GM19468 (cell line): ENCODE data around the gene SORCS2.

Experiments
- ATAC-seq: cut with Tn5 transposase; IDR thresholded peaks from one replicate; pipeline ENCODE4 v1.9.1; 2021; ENCODE audit warnings: mild to moderate bottlenecking, moderate library complexity, moderate number of reproducible peaks; ENCODE audit not compliant: unreplicated experiment; ENCODE audit errors: extremely low read depth

Gene SORCS2

DNA sequence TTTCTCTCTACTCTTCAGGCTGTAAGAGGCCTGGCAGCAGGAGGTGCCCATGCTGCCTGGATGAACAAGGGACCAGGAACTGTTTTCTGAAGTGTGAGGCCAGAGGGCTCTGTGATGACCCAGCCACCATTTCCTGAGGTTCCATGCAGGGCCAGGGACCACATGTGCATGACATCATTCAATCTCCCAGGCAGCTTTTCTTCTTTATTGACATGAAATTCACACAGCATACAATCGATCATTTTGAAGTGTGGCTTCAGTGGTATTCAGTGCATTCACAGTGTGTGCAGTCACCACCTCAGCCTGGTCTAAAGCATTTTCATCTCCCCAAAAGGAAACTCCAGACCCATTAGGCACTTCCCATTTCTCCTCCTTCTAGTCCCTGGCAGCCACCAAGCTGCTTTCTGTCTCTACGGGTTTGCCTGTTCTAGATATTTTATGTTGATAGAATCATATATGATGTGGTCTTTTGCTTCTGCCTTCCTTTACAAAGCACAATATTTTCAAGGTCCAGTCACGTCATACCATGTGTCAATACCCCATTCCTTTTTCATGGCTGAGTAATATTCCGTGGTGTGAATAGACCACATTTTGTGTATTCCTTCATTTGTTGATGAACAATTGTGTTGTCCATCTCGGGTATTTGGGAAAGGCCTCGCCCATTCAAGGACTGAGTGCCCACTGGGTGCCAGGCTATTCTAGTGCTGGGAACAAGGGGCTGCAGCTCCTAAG is 149.3 kb downstream of the SORCS2 start:
- no peak for ATAC-seq

DNA sequence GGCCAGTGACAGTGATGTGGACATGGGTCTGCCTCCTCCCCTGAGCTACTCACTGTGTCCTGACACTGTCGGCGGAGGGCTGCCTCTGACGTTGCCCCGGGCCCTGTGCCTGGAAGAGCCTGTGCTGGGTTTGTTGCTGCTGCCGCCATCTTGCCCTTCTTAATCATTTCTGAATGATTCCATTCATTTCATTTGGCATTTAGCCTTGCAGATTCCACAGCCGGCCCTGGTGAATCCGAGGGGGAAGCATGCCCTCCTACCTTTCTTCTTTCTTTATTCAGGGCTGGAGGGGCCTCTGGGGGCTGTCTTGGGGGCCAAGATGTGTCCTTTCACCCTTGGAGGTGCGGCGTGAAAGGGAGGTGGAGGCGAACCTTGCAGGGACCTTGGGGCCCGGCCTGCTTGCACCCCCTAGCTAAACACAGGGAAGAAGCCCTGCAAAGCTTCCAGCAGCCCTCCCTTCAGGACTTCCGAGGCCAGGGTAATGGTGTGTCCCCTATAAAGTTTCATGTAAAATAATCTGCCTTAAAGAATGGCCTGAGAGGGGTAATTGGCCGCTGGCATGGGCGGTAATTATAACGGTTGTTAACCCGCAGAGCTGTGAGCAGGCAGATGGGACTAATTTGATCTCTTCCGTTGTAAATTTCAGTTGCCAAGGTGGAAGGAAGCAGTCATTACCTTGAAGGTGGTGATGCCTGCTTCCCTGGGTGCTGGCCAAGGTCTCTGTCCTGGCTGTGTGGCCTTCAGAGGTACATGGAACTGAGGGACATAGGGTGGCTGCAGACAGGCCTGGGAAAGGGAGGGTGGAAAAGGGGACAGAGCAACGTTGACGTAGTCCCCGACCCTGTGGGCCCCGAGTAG is 150.1 kb downstream of the SORCS2 start:
- ATAC-seq = no peak

DNA sequence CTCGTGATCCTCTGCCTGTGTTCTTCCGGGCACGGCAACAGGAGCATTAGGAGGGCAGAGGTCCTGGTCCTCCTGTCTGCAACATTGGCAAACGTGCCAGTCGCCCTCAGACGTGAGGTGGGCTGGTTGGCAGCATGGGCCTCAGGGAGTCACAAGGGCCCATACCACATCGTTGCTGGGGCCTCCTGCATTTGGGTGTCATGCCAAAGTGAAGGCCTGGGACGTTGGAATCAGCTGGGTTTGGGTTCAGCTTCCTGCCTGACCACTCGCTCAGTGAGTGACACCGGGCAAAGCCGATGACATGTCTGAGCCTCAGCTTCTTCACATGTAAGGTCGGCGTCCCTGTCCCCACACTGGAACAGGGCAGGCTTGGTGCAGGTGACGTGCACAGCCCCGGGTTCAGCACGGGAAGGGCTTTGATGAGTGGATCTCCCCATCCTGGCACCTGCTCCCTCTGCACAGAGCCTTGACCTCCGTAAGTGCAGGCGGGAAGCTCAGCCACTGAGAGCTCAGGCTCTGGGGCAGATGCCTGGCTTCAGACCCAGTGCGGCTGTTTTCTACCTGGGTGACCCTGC is 150.8 kb downstream of the SORCS2 start:
- ATAC-seq = no peak

DNA sequence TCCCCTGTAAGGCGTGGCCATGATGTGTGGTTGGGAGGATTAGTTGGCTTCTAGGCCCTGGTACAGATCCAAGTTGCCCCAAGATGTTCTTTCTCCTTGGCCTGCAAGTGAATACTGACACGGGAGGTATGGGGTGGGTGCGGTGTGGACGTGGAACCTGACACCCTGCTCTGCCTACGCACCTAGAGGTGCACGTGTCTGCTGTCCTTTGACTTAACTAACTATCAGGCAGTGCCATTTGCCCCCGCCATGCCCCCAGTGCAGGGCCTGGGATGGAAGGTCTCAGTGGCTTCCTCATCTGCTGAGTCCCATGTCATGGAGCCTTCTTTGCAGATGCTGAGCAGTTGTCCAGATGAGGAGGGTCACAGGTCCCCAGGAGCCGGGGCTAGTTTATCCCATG is 151.6 kb downstream of the SORCS2 start:
- no peak for ATAC-seq

DNA sequence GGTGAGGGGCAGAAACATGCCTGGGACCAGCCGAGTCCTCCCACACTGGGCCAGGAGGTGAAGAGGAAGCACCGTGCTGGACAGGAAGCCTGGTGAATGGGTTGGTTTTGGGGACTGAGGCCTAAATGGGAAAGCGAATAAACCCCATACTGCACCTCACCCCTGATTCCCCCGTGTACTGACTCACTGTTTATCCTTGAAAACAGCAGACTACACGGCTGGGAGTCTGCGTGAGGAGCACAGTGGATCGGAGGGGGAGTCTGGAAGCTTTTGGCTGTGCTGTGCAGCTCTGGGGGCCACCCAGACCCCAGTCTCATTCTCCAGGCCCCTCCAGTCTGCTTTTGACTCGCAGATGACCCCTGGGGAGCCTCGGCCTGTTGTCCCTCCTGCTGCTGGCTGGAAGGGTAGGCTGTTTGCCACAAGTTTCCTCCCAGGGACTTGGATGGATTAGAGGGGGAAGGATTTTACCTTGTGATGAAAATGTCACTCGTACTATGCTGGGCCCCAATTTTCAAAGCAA is 152.4 kb downstream of the SORCS2 start:
- no peak for ATAC-seq

DNA sequence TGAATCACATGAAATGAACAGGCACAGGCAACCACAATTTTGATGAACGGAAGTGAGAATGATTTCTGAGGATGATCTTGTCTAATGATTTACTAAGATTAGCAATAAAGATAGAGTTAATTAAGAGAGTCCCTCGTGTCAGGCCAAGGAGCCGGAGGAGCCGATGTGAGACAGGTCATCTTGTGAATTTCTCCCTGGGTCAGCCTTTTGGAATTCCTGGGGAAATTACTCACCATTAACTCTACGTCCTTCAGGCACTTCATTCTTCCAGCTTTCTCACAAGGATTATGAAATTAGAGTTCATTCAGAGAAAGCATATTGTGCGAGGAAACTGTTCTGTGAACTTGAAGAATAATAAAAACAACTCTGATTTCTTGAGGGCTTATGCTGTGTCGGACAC is 155.6 kb downstream of the SORCS2 start:
- no peak for ATAC-seq

DNA sequence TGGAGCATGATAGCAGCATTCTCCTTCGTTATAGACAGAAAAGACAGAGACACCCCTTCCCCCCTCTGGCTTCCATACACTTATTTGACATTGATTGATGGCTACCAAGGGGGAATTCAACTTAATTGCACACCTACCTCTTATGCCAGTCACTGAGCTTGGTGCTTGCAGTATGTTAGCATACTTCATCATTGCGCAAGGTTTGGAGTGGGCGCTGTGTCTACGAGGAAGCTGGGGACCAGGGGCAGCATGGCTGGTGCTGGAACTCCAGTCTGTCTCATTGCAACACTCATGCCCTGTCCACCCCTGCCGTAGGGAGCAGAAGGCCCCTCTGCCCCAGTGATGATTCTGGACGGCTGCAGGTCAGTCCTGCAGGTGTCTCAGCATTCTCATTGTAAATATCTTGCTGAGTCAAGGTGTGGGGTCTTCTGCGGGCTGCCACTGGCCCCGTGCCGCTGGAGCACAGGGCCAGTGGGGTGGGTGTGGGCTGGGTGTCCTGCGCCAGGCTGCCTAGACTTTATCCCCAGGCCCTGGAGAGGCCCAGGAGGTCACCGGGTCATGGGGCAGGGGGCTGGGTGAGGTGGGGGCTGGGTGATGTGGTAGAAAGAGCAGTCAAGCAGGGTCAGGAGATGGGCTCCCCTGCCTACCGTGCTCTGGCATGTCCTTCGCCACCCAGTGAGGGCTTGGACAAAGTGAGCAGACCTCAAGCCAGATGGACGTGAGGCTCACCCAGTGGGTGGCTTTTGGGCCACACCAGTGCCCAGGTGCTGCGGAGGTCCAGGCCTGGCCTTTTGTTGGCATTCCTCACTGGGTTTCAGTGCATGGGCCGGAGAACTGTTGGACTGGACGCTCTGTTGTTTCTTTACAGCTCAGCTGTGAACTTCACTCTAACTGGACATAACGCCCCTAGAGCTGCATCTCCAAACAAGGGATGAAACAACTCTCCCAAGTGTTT is 156.9 kb downstream of the SORCS2 start:
- no peak for ATAC-seq

DNA sequence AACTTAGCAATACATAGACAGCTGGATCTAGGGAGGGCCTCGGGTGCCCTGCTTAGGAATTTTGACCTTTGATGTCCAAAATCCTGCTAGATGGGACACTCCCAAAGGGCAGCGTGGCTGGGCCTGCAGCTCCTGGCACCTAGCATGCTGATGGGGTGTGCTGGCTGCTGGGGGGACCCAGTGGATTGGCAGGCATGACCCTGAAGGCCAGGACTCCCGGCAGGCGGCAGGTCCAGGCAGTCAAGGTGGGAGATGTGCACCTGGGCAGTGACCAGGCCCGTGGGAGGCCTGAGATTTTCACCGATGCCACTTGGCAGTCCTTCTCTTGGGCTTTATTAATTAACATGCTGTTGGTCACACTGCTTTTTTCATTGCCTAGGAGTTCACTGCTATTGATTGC is 158.1 kb downstream of the SORCS2 start:
- ATAC-seq = no peak

DNA sequence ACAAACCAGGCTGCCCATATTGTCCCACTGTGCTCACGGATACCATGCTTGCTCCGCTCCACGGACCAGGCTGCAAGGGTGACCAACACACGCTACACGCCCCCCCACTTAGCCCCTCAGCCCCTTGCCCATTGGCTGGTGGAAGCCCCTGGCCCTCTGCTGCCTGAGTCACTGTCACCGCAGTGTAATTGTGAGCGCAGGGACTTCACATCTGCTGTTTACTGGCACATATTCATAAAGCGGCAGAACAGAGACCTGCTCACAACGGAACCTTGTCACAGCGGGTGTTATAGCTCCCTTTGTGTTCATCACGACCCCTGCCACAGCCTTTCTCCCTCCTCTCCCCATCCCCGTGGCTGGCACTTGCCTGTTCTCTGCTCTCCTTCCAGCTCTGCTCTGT is 158.7 kb downstream of the SORCS2 start:
- no peak for ATAC-seq

DNA sequence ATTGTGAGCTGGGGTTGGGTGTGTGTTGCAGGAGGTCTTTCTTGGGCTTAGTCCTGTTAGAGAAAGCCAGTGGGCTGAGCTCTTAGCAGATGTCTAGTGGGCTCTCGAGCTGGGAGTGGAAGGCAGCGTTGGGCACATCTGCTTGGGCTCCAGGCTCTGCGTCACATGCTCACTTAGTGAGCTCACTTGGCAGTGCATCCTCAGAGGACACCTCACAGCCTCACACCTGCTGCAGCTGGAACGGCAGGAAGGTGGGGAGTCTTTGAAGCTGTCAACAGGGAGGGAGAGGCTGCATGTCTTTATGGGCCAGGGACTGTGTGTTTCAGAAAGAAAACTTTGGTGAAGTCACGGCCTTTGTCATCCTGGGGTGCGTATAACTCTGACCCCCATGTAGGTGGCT is 160.1 kb downstream of the SORCS2 start:
- no peak for ATAC-seq

DNA sequence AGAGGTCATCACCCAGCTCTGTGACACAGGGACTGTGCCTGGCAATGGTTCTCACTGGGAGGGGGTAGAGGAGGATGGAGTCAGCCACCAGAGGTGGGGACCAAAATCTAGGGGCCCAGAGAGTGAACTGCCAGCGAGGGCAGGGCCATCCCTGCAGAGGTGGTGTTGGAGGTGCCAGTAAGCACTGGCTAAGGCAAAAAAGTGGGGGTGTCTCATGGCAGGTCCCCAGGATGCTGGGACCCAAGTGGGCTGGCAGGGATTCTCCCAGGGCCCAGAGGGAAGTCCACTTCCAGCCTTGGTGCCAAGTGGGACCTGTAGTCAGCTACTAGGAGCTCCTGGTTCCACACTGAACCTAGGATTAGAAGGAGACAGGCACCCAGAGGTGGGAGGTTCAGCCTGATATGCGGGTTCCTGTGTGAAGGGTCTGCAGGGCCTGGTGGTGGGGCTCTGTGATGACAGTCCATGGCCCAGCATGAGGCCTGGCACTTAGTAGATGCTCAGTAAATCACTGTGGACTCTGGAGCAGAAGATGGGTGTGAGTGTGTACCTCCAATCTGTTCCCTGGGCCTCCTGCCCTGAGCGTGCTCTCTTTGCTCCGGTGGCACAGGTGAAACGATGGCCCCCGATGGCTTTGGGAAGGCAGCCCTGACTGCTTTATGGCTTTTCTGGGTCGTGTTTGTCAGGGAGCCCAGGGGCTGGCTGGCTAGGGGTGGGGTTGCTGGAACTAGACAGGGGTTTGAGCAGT is 160.9 kb downstream of the SORCS2 start:
- no peak for ATAC-seq

DNA sequence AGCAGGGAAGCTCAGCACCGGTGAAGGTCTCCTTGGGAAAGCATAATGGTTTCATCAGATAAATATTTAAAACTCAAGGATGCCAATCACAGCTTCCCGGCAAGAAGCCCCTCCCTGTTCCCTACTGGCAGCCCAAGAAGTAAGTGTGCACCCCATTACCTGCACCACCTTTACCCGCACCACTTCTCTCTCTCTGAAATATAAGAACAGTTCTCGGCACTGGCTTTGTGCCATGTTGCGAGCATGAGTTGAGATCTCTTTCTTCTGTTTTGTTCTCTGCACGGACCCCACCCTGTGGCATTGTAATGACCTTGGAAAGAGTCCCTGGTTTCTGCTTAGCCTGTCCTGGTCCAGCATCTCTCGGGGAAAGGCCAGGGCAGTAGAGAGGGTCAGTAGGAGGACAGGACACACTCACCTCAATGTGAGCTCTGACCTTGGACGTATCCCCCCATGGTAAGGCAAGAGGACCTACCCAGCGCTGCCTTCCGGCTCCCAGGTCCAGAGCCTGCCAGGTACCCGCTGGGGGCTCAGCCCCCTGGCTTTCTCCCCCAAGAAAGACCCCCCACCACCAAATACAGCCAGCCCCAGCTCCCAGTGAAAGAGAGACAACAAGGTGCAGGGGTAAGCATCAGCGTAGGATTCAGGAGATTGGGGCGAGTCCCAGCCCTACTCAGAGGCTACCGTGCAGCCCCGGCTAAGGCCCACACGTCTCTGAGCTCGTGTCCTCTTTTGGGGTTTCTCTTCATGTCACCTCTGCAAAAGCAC is 161.7 kb downstream of the SORCS2 start:
- no peak for ATAC-seq

DNA sequence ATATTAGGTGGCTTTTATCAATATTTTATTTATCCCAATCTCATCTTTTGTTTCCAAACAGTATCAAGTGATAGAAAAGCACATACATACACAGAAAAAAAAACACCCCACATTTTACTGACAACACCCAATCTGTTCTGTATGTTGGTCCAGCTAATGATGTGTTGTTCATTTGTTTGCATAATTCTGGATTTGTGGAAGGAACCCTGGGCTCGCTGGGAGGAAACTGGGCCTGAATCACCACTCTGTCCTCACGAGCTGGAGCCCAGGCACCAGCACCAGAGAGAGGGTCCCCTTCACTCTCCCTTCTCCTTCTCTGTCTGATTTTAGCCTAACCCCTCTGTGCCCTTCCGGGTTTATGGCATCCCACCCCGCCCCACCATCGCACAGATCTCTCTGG is 162.6 kb downstream of the SORCS2 start:
- no peak for ATAC-seq

DNA sequence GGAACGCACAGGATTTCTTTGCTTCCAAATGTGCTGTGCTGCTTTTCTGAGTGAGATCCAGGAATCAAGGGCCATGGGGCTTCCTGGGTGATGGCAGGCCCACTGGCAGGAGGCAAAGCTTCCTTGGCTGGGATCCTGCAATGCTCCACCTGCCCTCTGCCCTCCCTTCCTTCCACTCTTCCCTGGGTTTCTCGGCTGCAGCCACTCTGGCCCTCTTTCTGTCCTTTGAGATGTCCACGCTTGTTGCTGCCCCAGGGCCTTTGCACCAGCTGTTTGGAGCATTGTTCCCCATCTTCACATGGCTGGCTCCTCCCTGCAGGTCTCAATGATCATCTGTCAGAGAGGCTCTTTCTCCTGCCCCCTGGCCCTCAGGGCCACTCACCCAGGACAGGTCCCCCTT is 163.5 kb downstream of the SORCS2 start:
- ATAC-seq = no peak

DNA sequence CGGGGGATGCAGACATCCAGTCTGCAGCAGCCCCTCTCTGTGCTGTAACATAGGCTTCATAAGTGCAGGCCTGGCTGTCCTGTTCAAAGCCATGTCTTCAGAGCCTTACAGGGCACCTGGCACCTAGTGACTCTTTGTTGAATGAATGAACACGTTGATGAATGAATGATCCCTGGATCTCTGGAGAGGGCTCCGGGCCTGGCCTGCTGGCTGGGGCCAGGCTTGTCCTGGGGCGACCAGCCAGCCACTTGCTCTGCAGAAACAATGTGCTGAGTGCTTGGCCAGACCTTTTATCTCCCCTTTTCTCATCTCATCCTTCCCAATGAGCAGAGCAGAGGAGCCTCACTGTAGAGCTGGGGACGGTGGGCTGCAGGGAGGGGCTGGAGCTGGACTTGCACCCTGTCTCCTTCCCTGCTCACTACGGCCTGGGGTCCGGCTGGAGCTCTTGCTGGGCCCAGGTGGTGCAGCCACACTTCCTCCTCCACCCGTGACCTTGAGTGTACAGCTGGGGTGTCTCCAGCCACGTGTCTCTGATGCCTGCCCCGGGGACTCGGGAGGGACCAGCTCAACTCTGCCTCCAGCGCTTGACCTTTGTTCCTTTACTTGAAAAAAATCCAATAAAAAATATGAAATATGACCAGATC is 164.5 kb downstream of the SORCS2 start:
- no peak for ATAC-seq

DNA sequence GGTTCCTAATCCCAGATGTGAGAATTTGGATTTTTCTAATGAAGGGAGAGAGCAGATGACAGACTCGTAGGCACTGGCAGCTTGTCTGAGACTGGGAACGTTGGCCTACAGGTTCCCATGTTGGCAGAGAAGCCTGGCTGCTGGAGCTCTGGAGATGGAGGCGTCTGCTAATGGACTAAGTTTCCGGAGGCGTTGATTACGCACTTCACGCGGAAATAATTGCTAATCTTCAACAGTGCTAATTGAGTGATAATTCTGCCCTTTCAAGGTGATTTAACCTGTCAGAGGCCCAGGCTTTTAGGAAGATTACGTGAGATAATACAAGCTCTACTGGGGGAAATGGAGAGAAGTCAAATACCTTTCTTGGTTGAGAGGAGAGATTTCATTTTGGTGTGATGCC is 165.0 kb downstream of the SORCS2 start:
- no peak for ATAC-seq

DNA sequence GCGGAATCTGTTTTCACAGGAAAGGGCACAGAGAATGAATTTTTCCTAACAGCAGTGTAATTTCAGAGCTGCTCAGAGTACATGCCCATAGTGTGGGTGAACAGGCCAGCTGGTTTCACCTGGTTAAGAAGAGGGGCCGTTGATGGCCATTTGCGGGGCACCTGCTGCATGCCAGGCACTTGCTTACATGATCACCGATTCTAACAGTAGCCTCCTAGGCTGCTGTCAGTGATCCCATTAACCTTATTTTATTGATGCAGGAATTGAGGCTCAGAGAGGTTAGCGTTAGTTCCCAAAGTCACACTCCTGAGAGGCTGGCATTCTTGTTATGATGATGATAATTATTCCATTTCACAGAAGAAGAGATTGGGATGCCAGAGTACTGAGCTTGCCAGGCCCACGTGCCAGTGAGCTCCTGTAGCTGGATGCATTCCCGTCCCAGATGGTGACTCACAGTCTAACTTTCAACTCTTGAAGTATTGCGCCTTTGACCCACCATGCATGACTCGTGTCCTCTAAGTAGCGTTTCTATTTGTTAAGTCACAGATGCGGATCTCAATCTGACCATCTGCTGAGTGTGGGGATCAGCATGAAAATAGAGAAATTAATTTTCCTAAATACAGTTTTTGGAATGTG is 165.9 kb downstream of the SORCS2 start:
- ATAC-seq = no peak
